Aorta (tissue), 5 donors: Measurements from ENCODE around the gene ALKBH2. TPM values are rescaled to one million over a fixed set of nuclear protein-coding genes. Genes with fewer than 3 reads are reported as not detected.
A peak's percentile ranks its signal among the peaks of the same experiment; 100 is the strongest.

Experiments
- ATAC-seq: fragments of 200-7000 bp; cut with Tn5 transposase; one replicate; pipeline ENCODE4 v1.9.1; 2022; ENCODE audit warnings: moderate library complexity; ENCODE audit not compliant: low FRiP score
- DNase-seq, 2 donors: peaks; one replicate each; pipeline ENCODE4 v3.0.0-alpha.2; 2020
- H3K27ac ChIP-seq, 2 donors: one replicate each; pipeline ENCODE4 v1.5.1; 2013; ENCODE audit warnings: low read length in 2 of 2, mild to moderate bottlenecking in 2 of 2, moderate library complexity in 2 of 2, control low read depth in 1 of 2, inconsistent platforms in 1 of 2, low read depth in 1 of 2
- H3K27me3 ChIP-seq, 2 donors: one replicate each; pipeline ENCODE4 v1.6.1; 2013; ENCODE audit warnings: control low read depth in 1 of 2, low read length in 1 of 2, mild to moderate bottlenecking in 1 of 2, moderate library complexity in 1 of 2; ENCODE audit not compliant: insufficient read depth in 2 of 2, control insufficient read depth in 1 of 2
- H3K36me3 ChIP-seq, 2 donors: one replicate each; pipeline ENCODE4 v1.6.1; 2013; ENCODE audit warnings: control low read depth in 1 of 2, low read length in 1 of 2, mild to moderate bottlenecking in 1 of 2; ENCODE audit not compliant: insufficient read depth in 2 of 2, control insufficient read depth in 1 of 2
- H3K4me1 ChIP-seq, 2 donors: one replicate each; pipeline ENCODE4 v1.6.1; 2013; ENCODE audit warnings: low read length in 2 of 2, control low read depth in 1 of 2, mild to moderate bottlenecking in 1 of 2, moderate library complexity in 1 of 2; ENCODE audit not compliant: insufficient read depth in 2 of 2, control insufficient read depth in 1 of 2
- H3K4me3 ChIP-seq, 2 donors: one replicate each; pipeline ENCODE4 v1.5.1; 2013; ENCODE audit warnings: low read length in 2 of 2, control low read depth in 1 of 2, mild to moderate bottlenecking in 1 of 2
- H3K9me3 ChIP-seq: one replicate; pipeline ENCODE4 v1.6.1; 2013; ENCODE audit warnings: mild to moderate bottlenecking, low read length; ENCODE audit not compliant: control insufficient read depth
- WGBS, 2 donors: extraction: QIAGEN DNeasy Blood & Tissue Kit; methylation state at CpG; one replicate each; pipeline ENCODE4 v1.1.7; 2013; 5-methylcytosine and 5-hydroxymethylcytosine counted together
- intact Hi-C, 2 donors: fragments of 100-400 bp; cut with DNase I; formaldehyde crosslinking; loops; one replicate each; pipeline versions ENCODE4 v1.14.2 to v1.15.0; 2022
- long read RNA-seq, 2 donors: library from polyadenylated mRNA; unstranded; transcript quantifications; one replicate each; pipeline ENCODE4 v2.0.0, GENCODE V29; 2020 to 2021
- polyA plus RNA-seq, 2 donors: library from polyadenylated mRNA; stranded (reverse); fragments of 200-250 nt; gene quantifications; one replicate each; pipeline ENCODE4 v1.2.3, GENCODE V29; 2013
- total RNA-seq, 2 donors: library from RNA; stranded (reverse); fragmentation: NEBNext Ultra II Directional; extraction: Animal tissue kit (Norgen Biotek cat#: 25700); gene quantifications; one replicate each; pipeline ENCODE4 v1.2.1, GENCODE V29; 2021
- donor health status: healthy with polysubstance abuse.
- donor health status: Bipolar disorder and iron deficiency.
- donor health status: DM: no; HTN: no; CAD: no.
- donor health status: DM: no; HTN: no; CAD: no.
- donor health status: DM: yes; HTN: yes; CAD: no.

The ALKBH2 gene
- total RNA-seq (10 to 100 TPM; 11.0 to 12.6 TPM), polyA plus RNA-seq (10 to 100 TPM; 12.1 to 36.3 TPM)
- long read RNA-seq, donor 1, transcript ALKBH2-201 (4 exons, 1,030 nt), result minor isoform, 5 of 34 reads
- long read RNA-seq, donor 1, transcript ALKBH2-202 (4 exons, 1,159 nt), result major isoform, 6 of 34 reads
- long read RNA-seq, donor 1, transcript ALKBH2-203 (2 exons, 574 nt), result minor isoform, 5 of 34 reads
- long read RNA-seq, donor 1, partial matches to known transcripts, result 11 of 34 reads
- long read RNA-seq, donor 1, other reads (novel, unspliced or antisense), result 7 of 34 reads
- long read RNA-seq, donor 2, partial matches to known transcripts, result 3 of 9 reads
- long read RNA-seq, donor 2, other reads (novel, unspliced or antisense), result 2 of 9 reads

GRCh38 chr12:109093022-109093918 lies at the start of gene ALKBH2:
ALKBH2 (minus strand) TSS chr12:109093472; CDS start chr12:109092786, 686 bp downstream.
- Histone ChIP-seq H3K27ac (peak within 1 kb of the TSS in 1 of 2 donors; percentile 34), H3K4me3 (peak within 1 kb of the TSS; percentile 62 to 85), H3K27me3 (no peaks in the 10 kb centered on the region), H3K9me3 (no peaks in the 10 kb centered on the region), H3K36me3 (peaks cover 0 to 2% of the 10 kb centered on the region in 2 donors), H3K4me1 (no peaks in the 10 kb centered on the region)
- ATAC-seq (peak; percentile 87), DNase-seq (peak; percentile 96 to 98)
- 3 to 4% methylated on average over 45 of the region's 45 CpGs for WGBS, 2 donors
- intact Hi-C loops, result loop anchor here (2.0 to 10.0 kb wide), 5 partner anchors 41 to 758 kb away; partner anchors contain the start of genes ISCU (in 2 of the 2), USP30 (in 2 of the 2), CMKLR1 (in 1 of the 2) and SART3 (in 1 of the 2)

- WGBS, 2 donors, result 93 to 95% methylated on average over 4 of the region's 4 CpGs
- H3K4me3 ChIP-seq, result no peak overlapping the region
- intact Hi-C loops, result no loop called here
- H3K27me3 ChIP-seq, result no peaks in the 10 kb centered on the region
- no peak for ATAC-seq
- DNase-seq, result no peak
- H3K36me3 ChIP-seq, result no peaks in the 10 kb centered on the region
- no peaks in the 10 kb centered on the region for H3K4me1 ChIP-seq
- no peak overlapping the region for H3K27ac ChIP-seq
- no peaks in the 10 kb centered on the region for H3K9me3 ChIP-seq
Observed at GRCh38 chr12:109140560-109140959, 47.3 kb upstream of the ALKBH2 start.

- intact Hi-C loops, result no loop called here
- H3K27ac ChIP-seq, result no peak overlapping the region
Observed at GRCh38 chr12:109139791-109140190, 46.5 kb upstream of the ALKBH2 start.

GRCh38 chr12:109139360-109139759 lies 46.1 kb upstream of the ALKBH2 start:
- ATAC-seq (no peak), DNase-seq (no peak)
- no peaks in the 10 kb centered on the region for H3K4me1 ChIP-seq
- 92 to 93% methylated on average over 9 of the region's 9 CpGs for WGBS, 2 donors
- no peak overlapping the region for H3K4me3 ChIP-seq
- intact Hi-C loops, result no loop called here
- H3K27me3 ChIP-seq, result no peaks in the 10 kb centered on the region
- no peaks in the 10 kb centered on the region for H3K36me3 ChIP-seq
- no peaks in the 10 kb centered on the region for H3K9me3 ChIP-seq
- H3K27ac ChIP-seq, result no peak overlapping the region

More at GRCh38 chr12:109139791-109140190, 46.5 kb upstream of the ALKBH2 start:
- Histone ChIP-seq H3K4me1 (no peaks in the 10 kb centered on the region), H3K4me3 (no peak overlapping the region), H3K9me3 (no peaks in the 10 kb centered on the region), H3K36me3 (no peaks in the 10 kb centered on the region), H3K27me3 (no peaks in the 10 kb centered on the region)
- ATAC-seq, result no peak
- 80 to 81% methylated on average over 7 of the region's 7 CpGs for WGBS, 2 donors
- DNase-seq, result no peak

GRCh38 chr12:109137055-109137454 lies 43.8 kb upstream of the ALKBH2 start:
- H3K27ac ChIP-seq, result no peak overlapping the region
- no peaks in the 10 kb centered on the region for H3K36me3 ChIP-seq
- ATAC-seq (peak; percentile 65), DNase-seq (no peak)
- intact Hi-C loops, result no loop called here
- 92 to 96% methylated on average over 2 of the region's 2 CpGs for WGBS, 2 donors
- H3K27me3 ChIP-seq, result no peaks in the 10 kb centered on the region
- no peaks in the 10 kb centered on the region for H3K9me3 ChIP-seq
- H3K4me3 ChIP-seq, result no peak overlapping the region
- no peaks in the 10 kb centered on the region for H3K4me1 ChIP-seq

GRCh38 chr12:109134186-109134917 lies 41.1 kb upstream of the ALKBH2 start:
- H3K4me3 ChIP-seq, result no peak overlapping the region
- no peak overlapping the region for H3K27ac ChIP-seq
- H3K27me3 ChIP-seq, result no peaks in the 10 kb centered on the region
- peak; percentile 53 for ATAC-seq
- intact Hi-C loops, result no loop called here
- H3K36me3 ChIP-seq, result no peaks in the 10 kb centered on the region
- DNase-seq, result peak in 1 of 2 donors; percentile 59
- H3K4me1 ChIP-seq, result no peaks in the 10 kb centered on the region
- 45 to 46% methylated on average over 6 of the region's 6 CpGs for WGBS, 2 donors
- H3K9me3 ChIP-seq, result no peaks in the 10 kb centered on the region

- DNase-seq (peak in 1 of 2 donors; percentile 59), ATAC-seq (peak; percentile 73)
- H3K36me3 ChIP-seq, result no peaks in the 10 kb centered on the region
- H3K9me3 ChIP-seq, result no peaks in the 10 kb centered on the region
- peak overlapping the region in 1 of 2 donors; percentile 38 for H3K27ac ChIP-seq
- H3K4me3 ChIP-seq, result no peak overlapping the region
- no peaks in the 10 kb centered on the region for H3K27me3 ChIP-seq
- intact Hi-C loops, result no loop called here
- 21 to 30% methylated on average over 24 of the region's 24 CpGs for WGBS, 2 donors
- H3K4me1 ChIP-seq, result no peaks in the 10 kb centered on the region
Observed at GRCh38 chr12:109131154-109132050, 38.1 kb upstream of the ALKBH2 start.
